K562 (cell line): Measurements from ENCODE around the gene C11orf98. TPM values are rescaled to one million over a fixed set of nuclear protein-coding genes. Genes with fewer than 3 reads are reported as not detected.

Experiments used
- ATF1 ChIP-seq, 2 experiments: fragments of 450-650 bp in 1 of 2; IDR thresholded peaks; 2 replicates each; pipeline ENCODE4 v1.6.1; 2016; ENCODE audit warnings: missing compliant biosample characterization in 1 of 2, missing genetic modification characterization in 1 of 2
- L3MBTL2 ChIP-seq: fragments of 450-650 bp; IDR thresholded peaks from 2 replicates; pipeline ENCODE4 v1.6.1; 2016; ENCODE audit warnings: mild to moderate bottlenecking, moderate library complexity
- MCM7 ChIP-seq, 2 experiments: fragments of 450-650 bp; IDR thresholded peaks; 2 replicates each; pipeline ENCODE4 v1.6.1; 2016 to 2018
- NCOR1 ChIP-seq: fragments of 450-650 bp; IDR thresholded peaks from 2 replicates; pipeline ENCODE4 v1.6.1; 2016; ENCODE audit warnings: mild to moderate bottlenecking, moderate library complexity
- ZBTB8A ChIP-seq: fragments of 450-650 bp; IDR thresholded peaks from 2 replicates; pipeline ENCODE4 v1.6.1; 2018; ENCODE audit warnings: mild to moderate bottlenecking, moderate library complexity; ENCODE audit not compliant: partially characterized antibody
- ZNF184 ChIP-seq: sonication (generic); formaldehyde crosslinking; IDR thresholded peaks from 2 replicates; pipeline ENCODE4 v1.5.0; 2020; ENCODE audit warnings: missing genetic modification reagents
- polyA plus RNA-seq, 8 experiments: library from polyadenylated mRNA; depleted of rRNA in 4 of 8; stranded (reverse) in 5 of 8; unstranded in 3 of 8; fragments of >200 nt; fragmentation: Nextera tagmentation in 2 of 8; fragmentation: Illumina TruSeq in 1 of 8; extraction: Ambion mirVana in 2 of 8; extraction: Trizol in 1 of 8; gene quantifications; 2 replicates each; pipeline versions ENCODE4 v1.2.1 to v1.2.3, GENCODE V29; 2011 to 2014; ENCODE audit warnings: inconsistent platforms in 1 of 8, missing spikeins in 1 of 8
- total RNA-seq, 7 experiments: library from RNA; depleted of rRNA in 6 of 7; stranded (reverse); fragments of >200 nt in 6 of 7; fragmentation: Illumina TruSeq in 2 of 7; extraction: Trizol in 2 of 7; gene quantifications; 2 replicates each; pipeline versions ENCODE4 v1.2.1 to v1.2.3, GENCODE V29; 2011 to 2021; ENCODE audit warnings: low replicate concordance in 1 of 7
- TF ChIP-seq, protein P1 (sequence below): sonication (generic); formaldehyde crosslinking; IDR thresholded peaks from 2 replicates; pipeline ENCODE4 v1.8.0; 2022; ENCODE audit warnings: mild to moderate bottlenecking, low read depth, missing genetic modification reagents
- TF ChIP-seq, protein P2 (sequence below): fragments of 450-650 bp; IDR thresholded peaks from one replicate; pipeline ENCODE4 v1.6.1; 2018; ENCODE audit warnings: mild to moderate bottlenecking, moderate library complexity; ENCODE audit not compliant: partially characterized antibody
- TF ChIP-seq, protein P3 (sequence below): fragments of 250-450 bp; sonication (Bioruptor Pico); IDR thresholded peaks from 2 replicates; pipeline ENCODE4 v1.5.0; 2021; ENCODE audit warnings: mild to moderate bottlenecking, borderline replicate concordance
- TF ChIP-seq, protein P4 (sequence below): fragments of 450-650 bp; conservative IDR thresholded peaks from 2 replicates; pipeline ENCODE4 v1.6.1; 2016; ENCODE audit warnings: missing genetic modification characterization, low read depth, mild to moderate bottlenecking, control low read depth, missing compliant biosample characterization
- TF ChIP-seq, protein P5 (sequence below), 2 experiments: fragments of 250-450 bp in 1 of 2; fragments of 450-650 bp in 1 of 2; sonication (Bioruptor Pico) in 1 of 2; IDR thresholded peaks; 2 replicates each; pipeline versions ENCODE4 v1.6.1 to v1.8.0; 2016 to 2021; ENCODE audit warnings: mild to moderate bottlenecking in 2 of 2, moderate library complexity in 2 of 2, missing compliant biosample characterization in 1 of 2, missing genetic modification characterization in 1 of 2
- TF ChIP-seq, protein P6 (sequence below): sonication (generic); formaldehyde crosslinking; IDR thresholded peaks from 2 replicates; pipeline ENCODE4 v1.4.0; 2020; ENCODE audit warnings: mild to moderate bottlenecking, missing genetic modification reagents

Gene C11orf98
- total and polyA plus RNA-seq, 9 of the 15 experiments (the other 6 are each of a cell fraction or from before 2014, with no cell fraction given), result 103 to 352 (median 218) TPM

DNA sequence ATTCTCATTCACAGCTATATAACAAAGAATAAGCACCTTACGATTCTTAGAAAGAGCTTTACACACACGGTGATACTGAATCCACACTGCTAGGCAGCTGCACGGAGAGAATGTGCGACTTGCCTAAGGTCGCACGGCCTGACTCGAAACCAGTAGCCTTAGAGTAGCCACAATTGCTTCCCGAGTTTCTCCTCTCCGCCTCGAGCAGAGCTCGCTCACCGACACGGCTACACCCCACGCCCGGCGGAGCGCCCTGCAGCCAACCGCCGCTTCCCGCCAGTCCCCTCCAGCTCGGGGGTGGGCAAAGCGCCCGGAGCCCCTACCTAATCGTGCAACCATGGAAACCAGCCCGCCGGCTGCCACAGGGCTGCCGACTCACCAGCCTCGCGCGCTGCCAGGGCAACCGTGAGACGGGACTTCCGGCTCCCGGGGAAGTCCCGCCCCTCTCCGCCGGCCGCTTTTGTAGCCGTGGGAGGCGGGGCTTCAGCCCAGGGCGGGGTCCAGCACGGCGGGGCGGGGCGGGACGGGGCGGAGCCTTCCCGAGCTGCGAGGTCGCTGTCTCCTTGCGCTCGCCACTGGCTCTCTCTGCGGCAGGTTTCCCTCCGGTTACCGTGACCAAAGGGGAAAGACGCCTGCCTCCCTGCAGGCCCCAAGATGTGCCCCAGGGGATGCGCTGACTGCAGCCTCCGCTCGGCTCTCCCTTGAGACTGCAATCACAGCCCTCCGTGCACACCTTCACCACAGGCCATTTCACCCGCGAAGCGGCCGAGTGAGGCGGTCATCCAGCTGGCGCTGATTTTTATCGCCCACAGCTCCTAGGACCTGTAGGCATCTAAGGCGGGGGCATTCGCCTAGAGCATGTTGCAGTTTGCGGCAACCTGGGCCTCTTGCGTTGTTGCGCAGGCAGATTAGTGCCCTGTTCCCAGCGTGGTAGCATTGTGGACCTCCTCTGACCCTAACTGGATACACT, 41.2 kb upstream of the C11orf98 start (continued):
- TF ChIP-seq ZNF184 (CRISPR knock-in tag), result no peak
- no peak for TF ChIP-seq ZBTB8A
- TF ChIP-seq, protein P1, sequence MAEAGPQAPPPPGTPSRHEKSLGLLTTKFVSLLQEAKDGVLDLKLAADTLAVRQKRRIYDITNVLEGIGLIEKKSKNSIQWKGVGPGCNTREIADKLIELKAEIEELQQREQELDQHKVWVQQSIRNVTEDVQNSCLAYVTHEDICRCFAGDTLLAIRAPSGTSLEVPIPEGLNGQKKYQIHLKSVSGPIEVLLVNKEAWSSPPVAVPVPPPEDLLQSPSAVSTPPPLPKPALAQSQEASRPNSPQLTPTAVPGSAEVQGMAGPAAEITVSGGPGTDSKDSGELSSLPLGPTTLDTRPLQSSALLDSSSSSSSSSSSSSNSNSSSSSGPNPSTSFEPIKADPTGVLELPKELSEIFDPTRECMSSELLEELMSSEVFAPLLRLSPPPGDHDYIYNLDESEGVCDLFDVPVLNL (CRISPR knock-in tag), result no peak
- peak; percentile 69 for TF ChIP-seq L3MBTL2
- no peak for TF ChIP-seq MCM7 (IDR thresholded peaks at IDR 0.05)
- TF ChIP-seq, protein P2, sequence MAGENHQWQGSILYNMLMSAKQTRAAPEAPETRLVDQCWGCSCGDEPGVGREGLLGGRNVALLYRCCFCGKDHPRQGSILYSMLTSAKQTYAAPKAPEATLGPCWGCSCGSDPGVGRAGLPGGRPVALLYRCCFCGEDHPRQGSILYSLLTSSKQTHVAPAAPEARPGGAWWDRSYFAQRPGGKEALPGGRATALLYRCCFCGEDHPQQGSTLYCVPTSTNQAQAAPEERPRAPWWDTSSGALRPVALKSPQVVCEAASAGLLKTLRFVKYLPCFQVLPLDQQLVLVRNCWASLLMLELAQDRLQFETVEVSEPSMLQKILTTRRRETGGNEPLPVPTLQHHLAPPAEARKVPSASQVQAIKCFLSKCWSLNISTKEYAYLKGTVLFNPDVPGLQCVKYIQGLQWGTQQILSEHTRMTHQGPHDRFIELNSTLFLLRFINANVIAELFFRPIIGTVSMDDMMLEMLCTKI, result no peak
- TF ChIP-seq, protein P3, sequence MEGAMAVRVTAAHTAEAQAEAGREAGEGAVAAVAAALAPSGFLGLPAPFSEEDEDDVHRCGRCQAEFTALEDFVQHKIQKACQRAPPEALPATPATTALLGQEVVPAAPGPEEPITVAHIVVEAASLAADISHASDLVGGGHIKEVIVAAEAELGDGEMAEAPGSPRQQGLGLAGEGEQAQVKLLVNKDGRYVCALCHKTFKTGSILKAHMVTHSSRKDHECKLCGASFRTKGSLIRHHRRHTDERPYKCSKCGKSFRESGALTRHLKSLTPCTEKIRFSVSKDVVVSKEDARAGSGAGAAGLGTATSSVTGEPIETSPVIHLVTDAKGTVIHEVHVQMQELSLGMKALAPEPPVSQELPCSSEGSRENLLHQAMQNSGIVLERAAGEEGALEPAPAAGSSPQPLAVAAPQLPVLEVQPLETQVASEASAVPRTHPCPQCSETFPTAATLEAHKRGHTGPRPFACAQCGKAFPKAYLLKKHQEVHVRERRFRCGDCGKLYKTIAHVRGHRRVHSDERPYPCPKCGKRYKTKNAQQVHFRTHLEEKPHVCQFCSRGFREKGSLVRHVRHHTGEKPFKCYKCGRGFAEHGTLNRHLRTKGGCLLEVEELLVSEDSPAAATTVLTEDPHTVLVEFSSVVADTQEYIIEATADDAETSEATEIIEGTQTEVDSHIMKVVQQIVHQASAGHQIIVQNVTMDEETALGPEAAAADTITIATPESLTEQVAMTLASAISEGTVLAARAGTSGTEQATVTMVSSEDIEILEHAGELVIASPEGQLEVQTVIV, result no peak
- TF ChIP-seq ATF1 (CRISPR knock-in tag; IDR thresholded peaks at IDR 0.05), result no peak
- peak; percentile 39; the same call in 1 of the 2 replicates for TF ChIP-seq ATF1 (tag; IDR thresholded peaks at IDR 0.05)
- TF ChIP-seq NCOR1, result no peak
- TF ChIP-seq, protein P4, sequence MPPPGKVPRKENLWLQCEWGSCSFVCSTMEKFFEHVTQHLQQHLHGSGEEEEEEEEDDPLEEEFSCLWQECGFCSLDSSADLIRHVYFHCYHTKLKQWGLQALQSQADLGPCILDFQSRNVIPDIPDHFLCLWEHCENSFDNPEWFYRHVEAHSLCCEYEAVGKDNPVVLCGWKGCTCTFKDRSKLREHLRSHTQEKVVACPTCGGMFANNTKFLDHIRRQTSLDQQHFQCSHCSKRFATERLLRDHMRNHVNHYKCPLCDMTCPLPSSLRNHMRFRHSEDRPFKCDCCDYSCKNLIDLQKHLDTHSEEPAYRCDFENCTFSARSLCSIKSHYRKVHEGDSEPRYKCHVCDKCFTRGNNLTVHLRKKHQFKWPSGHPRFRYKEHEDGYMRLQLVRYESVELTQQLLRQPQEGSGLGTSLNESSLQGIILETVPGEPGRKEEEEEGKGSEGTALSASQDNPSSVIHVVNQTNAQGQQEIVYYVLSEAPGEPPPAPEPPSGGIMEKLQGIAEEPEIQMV (tag), result no peak
- TF ChIP-seq, protein P5, sequence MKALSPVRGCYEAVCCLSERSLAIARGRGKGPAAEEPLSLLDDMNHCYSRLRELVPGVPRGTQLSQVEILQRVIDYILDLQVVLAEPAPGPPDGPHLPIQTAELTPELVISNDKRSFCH (CRISPR knock-in tag; IDR thresholded peaks at IDR 0.05), result no peak
- TF ChIP-seq, protein P5 (tag; IDR thresholded peaks at IDR 0.05), result no peak
- TF ChIP-seq, protein P6, sequence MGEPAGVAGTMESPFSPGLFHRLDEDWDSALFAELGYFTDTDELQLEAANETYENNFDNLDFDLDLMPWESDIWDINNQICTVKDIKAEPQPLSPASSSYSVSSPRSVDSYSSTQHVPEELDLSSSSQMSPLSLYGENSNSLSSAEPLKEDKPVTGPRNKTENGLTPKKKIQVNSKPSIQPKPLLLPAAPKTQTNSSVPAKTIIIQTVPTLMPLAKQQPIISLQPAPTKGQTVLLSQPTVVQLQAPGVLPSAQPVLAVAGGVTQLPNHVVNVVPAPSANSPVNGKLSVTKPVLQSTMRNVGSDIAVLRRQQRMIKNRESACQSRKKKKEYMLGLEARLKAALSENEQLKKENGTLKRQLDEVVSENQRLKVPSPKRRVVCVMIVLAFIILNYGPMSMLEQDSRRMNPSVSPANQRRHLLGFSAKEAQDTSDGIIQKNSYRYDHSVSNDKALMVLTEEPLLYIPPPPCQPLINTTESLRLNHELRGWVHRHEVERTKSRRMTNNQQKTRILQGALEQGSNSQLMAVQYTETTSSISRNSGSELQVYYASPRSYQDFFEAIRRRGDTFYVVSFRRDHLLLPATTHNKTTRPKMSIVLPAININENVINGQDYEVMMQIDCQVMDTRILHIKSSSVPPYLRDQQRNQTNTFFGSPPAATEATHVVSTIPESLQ (CRISPR knock-in tag), result peak; percentile 76; the same call in 1 of the 2 replicates
